NCI-H2107 (cell line): ENCODE data around the gene LRRC4C.

ENCODE experiments used
- DNase-seq: peaks from one replicate; lab custom pipeline; 2025; lab: John Stamatoyannopoulos, UW

LRRC4C gene

DNA sequence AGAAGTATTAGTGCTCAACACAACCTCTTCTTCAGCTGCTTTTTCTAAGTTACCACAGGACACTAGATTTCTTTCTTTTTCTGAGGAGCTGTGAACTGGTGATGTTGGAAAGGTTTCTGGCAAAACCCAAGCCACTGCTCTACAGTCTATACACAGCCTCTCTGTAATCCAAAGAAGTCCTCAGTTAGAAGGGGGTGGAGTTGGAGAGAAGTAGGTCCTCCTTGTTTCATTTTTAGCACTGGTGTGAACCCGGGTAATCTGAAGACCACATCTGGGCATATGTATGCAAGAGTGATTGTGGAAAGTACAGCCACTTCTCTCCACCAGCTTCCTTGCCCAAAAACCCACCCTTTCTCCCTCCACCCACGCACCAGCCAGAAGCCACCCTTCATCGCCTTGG lies 1168.1 kb downstream of the LRRC4C start:
- no peak for DNase-seq

DNA sequence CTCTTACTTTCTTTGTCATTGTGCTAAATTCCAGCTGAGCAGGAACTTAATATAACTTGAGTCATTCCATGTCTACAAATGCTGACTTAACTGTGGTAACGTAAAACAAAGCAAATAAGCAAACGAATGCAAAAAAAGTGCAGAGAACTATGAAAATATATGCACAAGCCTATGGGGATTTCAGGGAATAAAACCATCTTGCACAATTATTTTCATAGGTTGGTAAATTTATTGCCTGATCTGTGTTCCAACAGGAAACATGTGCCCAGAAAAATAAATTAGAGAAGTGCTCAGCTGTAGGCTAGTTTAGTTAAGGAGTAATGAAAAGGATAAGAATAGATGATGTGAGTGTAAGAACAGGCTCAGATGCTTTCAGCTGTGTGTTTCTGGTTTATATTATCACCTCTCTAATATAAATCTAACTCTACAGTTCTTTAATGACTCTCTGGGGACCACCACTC lies 1169.3 kb downstream of the LRRC4C start:
- no peak for DNase-seq

DNA sequence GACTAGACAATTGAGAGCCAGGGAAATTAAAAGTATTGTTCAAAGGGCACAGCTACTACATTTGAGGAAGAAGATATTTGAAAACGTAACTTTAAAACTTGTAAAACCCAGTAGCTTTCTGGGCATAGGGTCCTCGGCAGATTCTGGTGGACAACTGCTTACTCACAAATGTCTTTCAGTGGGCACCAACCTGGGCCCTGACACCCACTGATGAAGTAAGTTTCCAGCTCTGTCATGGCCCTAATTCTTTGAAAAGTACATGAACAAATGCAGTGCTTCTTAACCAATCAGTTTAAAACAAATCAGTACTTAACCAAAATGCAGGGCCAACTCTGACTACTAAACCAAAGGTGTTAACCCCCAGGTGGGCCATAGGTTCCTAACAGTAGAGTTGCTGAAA lies 1170.1 kb downstream of the LRRC4C start:
- DNase-seq, result no peak

DNA sequence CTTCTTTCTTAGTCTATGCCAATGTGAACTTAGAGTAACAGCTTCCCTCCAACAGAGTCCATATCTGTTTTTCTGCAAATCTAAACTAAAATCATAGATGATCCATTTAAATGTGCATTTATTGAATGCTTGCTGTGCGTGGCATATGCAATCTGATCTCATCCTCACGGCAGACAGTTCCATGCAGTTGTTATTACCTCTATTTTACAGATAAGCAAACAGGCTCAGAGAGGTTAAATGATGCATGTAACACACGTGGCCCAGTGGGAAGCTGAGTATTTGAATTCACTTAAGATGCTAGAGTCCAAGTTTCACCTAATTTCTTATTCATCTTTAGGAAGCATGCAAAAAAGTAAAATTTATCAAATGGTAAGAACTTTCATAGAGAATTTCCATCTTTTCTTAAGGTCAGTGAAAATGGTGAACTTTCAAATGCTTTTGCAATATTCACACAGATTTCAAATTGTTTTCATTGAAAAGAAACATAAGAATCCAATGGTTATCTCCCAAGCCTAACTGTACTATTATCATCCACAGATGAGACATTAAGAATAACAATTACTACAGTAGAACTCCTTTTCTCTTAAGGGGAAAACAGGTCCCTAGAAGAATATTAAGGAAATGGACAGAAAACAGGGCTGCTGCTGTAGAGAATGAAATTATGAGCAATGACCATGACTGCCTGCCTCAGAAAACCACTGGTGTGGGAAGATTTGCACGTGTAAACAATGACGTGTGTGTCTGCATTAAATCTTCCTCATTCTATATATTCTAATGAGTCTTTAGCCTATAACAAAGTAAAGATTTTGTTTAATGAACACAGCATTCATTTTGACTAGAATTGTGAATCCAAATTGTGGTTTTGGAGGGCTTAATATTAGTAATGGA lies 1171.3 kb downstream of the LRRC4C start:
- DNase-seq, result no peak

DNA sequence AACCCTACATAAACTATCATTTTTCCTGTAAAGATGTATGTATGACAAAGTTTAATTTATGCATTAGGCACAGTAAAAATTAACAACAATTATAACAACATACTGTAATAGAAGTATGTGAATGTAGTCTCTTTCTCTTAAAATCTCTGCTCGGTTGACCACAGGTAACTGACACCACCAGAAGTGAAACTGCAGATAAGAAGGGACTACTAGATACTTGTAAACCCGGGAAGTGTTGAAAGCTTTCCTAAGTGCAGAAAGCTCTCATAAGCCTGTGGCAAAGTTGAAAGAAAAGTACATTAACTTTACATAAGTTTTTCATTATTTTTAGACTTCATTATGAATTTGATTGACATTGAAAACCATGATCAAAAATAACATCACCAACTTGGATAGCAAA lies 1173.3 kb downstream of the LRRC4C start:
- DNase-seq, result no peak

DNA sequence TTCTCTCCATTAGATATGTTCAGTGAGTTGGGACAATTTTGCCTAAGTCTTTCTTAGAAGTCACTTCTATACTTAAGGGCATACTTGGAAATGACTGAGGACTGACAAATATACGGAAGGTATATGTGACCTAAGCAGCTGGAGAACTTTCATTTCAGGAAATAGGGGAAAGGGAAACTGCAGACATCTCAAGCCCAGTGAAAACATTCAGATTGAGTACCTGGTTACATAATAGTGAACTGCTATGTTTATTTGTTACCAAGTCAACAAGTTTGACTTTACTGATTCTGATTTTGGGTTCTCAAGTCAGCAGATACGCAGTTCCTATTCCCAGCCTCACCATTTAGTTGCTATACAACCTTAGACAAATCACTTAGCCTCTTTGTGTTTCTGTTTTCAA lies 1173.9 kb downstream of the LRRC4C start:
- DNase-seq, result no peak

DNA sequence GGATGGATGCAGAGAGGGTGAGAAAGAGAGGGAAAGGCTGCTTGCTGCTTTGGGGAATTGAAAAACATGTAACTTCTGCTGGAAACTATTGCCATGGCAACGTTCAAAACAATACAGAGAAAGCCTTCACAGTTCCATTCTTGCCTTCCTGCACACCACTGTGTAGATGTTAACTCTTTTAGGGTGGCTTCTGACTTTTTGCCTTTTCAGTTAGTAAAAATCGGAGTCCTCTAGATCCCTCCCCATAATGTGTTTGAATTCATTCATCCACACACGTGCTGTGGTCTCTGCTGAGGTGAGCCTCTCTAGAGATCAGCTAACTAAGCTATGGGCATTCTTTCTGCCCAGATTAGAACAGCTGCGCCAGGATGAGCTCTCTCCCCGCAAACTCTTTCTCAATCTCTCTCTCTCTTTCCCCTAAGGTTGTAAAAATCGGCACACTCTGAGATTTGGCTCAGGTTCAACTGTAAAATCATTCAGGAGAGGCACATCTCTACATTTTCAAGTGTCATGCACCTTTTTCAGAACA lies 1178.3 kb downstream of the LRRC4C start:
- DNase-seq, result no peak

DNA sequence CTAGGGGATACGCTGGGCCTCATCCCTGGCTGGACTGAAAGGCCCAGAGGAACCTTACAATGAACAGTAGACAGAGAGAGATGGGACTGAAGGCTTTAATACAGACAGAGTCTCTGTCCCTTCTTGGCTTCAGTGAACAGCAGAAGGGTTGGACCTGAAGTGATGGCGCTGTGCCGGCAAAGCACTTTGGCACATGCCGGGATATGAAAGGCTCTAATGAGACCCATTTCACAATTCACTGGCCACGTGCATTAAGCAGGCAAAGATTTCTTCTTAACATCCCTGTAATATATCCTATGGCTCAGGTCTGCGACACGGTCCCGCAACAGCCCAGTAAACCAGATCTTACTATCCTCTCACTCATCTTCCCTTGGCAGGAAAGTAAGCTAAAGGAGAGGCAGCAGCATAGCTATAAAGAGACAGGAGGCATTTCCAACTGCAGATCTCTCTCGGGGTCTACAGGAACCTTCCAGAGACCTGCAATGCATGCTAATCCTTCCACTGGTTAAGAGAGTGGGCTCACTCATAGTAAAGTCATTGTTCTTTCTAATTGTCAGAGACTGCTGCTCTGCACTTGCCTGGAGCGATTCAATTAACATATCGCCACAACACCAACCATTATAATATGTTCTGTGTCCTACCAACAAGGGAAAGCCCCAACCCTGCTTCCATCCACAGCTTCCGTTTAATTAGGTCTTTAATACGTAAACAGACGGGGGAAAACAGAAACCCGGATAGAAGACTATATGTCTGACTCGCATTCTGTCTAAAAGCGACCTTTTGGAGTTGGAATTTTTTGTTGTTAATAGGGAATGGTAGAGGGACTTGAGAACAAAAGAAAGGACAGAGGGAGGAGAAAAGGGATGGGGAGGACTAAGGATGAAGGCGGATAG lies 1179.0 kb downstream of the LRRC4C start:
- DNase-seq, result no peak

DNA sequence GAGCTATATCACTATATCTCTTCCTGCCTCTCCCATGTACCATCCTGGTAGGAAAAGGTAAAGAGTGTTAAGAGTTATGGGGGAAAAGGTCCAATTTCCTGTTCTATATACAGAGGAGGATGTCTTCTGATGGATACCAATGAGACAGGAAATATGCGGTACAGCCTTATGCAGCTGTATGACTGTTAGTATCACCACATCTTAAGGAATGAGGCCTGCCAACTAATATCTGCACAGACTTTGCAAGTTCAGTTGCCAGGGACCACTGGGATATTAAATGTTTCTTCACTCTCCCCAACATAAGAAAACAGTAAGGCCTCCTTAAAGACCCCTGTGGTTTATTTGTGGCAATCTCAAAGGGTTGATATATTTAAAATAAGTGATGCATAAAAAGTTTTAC lies 1182.5 kb downstream of the LRRC4C start:
- no peak for DNase-seq

DNA sequence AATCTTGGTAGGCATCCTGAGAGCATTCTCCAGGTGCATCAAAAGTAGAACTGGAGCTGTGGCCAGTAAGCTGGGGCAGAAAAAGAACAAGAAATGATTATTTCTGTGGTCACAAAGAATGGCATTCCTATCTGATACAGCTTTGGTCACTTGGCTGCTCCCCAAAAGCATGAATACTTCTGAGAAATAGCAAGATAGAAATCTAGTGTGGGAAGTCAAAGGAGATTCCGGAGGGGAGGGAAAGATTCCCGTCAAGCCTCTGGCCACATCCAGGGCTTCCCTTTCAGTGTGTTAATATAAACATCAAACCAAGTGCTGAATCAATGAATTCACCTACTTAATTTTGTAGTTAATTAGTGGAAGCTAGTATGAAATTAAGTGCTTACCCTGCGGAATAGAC lies 1185.4 kb downstream of the LRRC4C start:
- DNase-seq, result no peak

DNA sequence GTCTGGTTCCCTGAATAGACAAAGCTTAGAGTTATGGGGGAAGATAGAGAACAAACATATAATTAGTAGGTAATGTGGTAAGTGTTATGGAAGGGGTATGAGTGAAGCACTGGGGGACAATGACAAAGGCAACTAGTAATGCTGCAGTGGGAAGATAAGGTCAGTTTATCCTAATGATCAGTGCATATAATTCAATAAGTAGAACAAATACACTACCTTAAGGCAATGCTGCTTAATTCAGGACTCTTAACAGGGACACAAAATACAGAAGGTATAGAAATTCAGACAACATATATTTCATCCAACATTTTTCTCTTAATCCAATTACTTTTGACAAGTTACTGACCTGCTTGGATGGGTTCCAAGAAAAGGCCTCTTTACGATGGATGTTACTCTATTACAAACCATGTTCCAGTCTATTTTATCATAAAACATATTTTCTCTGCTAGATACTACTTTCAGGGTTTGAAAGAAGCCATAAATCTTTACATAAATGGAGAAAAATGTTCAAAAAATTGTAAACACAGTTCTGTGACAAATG lies 1186.2 kb downstream of the LRRC4C start:
- DNase-seq, result no peak

DNA sequence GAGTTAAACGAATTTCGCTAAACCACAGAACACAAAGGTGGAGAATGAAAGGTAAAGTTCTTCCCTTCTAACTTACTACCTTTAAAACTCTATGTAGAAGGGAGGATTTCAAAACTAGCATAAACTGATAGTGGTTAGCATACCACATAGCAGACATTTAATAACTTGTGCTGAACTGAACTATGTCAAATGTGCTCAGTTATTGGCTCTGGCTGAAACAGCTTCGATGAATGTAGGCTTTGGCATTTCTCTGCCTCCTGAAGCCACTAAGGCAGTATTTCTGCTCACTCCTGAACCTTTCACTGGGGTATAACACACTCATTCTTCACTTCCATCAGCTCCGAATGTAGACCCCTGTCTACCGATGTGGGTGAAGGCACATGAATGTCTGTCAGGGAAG lies 1188.1 kb downstream of the LRRC4C start:
- DNase-seq, result no peak

DNA sequence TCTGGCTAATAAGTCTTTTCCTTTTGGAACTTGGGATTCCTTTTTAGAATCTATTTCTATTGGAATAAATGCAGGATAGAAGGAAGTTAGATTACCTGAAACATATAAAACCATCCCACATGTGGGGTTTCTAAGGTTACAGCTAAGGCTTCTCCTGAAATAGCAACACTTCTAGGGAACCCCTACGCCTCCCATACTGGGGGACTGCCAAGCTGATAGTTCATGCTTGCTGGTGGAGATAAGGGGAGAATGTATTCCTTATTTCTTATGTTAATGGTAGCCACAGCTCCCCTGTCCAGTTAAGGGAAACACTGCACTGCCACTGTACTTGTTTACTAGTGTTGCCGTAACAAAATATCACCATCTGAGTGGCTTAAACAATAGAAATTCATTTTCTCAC lies 1189.6 kb downstream of the LRRC4C start:
- DNase-seq, result no peak

DNA sequence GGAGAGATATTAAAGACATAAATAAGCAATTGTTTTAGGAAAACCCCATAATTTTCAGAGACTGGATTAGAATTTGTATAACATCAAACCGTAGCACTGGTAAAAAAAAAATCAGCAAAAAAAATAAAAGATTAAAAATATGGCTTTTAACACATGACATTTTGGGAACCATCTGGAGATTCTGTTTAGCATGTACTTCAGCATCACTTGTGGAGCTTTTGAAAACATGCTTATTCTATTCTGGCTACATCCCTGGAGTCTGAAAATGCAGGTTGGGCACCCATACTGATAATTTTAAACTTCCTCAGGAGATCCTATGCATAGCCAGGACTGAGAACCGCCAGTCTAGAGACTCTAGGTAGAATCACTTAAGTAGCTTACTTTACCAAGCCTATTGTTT lies 1190.9 kb downstream of the LRRC4C start:
- DNase-seq, result no peak

DNA sequence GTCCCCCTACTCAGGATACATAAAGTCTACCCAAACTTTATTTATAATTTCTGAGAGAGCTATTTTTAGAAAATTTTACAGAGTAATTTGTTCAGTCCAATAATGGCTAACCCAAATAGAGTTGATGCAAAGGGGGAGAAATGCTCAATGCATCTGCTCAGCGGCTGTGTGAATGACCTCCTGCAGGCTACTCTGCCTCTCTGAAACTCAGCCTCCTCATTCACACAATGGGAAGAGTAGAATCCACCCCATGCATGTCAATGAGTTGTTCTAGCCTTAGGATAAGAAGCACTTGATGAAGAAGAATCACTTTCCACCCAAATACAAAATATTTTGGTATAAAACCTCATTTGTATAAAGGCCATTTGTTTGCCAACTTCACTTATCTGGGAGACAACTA lies 1204.0 kb downstream of the LRRC4C start:
- no peak for DNase-seq

DNA sequence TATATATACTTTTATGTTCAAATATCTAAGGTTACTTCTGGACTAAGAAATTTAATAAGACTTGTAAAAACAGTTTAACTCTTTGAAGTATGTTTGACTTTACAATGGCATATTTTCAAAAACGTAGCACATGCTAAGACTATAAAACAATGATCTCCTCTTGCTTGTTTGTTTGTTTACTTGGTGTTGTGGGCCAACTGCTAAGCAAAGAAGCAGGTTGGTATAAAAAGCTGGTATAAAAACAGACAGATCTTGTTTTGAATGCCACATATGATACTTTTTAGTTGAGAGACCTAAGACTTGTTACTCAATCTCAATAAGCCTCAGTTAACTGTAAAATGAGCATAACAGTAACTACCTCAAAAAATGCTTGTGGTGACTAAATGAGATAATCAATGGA lies 1206.3 kb downstream of the LRRC4C start:
- no peak for DNase-seq

DNA sequence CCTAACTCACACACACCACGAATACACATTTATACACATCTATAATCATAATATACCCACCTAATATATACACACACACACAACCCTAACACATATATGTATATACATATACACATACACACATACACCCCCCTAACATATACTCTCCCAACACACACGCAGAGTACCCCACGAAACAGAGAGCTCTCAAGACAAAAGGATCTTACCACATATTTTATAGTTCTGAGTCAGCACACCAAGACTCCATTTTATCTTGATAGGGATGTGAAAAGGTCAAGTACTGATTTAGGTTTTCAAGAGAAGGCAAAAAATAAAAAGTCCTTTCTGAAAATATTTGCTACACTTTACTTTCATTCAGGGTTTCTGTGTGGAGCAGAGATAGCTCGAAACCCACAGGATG lies 1207.2 kb downstream of the LRRC4C start:
- no peak for DNase-seq

DNA sequence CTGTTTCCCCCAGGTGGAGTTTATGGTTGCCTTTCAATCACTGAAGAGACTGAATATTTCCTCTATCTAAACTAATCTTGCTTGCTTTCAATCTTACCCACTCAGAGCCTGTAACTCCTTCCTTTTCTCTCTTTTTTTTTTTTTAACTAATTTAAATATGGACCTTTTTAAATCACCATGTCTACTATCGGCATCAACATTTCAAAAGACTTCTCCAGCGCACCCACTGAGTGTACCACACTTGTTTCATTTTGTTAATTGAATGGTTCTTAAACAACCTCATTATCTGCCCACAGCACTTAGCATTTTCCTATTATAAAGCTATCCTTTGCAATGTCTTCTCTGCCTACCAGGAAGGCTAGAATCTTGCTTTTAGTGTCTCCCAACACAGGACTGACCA lies 1212.5 kb downstream of the LRRC4C start:
- DNase-seq, result no peak

DNA sequence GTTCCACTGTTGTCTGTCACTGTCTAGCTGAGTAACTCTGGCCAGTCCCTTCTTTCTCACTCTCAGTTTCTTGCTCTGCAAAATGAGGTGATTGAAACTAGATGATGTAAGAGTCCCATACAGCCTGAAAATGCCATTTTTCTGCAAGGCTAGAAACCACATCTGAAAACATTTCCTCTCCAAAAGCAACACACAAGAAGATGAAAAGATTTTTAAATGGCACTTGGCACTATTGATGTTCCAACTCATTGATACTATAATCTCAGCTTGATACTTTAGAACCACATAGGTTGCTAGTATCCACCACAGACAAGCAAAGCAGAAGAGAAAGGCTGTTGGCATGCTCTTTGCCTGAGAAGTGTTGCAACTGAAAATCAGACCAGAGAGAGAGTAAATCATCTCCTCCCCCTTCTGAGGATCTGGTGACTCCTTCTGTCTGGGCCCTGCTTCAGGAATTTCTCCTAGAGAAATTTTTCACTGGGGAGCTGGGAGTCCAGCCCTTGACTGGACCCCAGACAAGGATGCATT lies 1217.9 kb downstream of the LRRC4C start:
- DNase-seq, result no peak

DNA sequence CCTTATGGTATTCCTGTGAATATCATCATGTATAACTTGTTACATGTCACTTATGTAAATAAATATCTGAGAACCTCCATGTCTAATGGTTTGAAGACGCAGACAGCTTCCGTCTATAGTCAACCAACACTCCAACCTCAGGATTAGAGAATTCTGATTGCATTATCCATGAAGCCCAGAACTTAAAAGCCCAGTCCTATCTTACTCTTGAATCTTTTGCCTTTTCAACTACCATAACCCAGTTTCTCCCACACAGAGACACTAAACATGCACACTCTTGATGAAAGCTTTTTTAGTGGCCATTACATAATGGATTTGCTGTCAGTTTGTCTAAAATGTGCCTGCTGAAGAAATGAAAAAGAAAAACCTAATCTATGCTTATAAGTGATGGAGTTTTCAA lies 1219.2 kb downstream of the LRRC4C start:
- no peak for DNase-seq

DNA sequence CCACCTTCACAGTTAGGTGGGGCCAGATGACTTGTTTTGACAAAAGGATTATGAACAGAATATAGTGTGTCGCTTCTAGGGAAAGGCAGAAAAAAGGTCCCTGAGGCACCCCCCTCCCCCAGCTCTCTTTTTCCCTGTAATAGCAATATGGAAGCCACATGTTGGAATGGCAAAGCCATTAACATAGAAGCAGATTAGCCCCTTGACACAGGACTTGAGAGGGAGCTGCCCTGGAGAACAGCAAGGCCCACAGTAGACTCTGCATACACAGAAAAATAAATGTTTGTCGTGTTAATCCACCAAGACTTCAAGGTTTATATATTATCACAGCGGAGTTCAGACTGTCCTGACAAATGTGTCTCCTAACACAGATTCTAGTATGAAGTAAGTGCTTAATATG lies 1222.9 kb downstream of the LRRC4C start:
- no peak for DNase-seq

DNA sequence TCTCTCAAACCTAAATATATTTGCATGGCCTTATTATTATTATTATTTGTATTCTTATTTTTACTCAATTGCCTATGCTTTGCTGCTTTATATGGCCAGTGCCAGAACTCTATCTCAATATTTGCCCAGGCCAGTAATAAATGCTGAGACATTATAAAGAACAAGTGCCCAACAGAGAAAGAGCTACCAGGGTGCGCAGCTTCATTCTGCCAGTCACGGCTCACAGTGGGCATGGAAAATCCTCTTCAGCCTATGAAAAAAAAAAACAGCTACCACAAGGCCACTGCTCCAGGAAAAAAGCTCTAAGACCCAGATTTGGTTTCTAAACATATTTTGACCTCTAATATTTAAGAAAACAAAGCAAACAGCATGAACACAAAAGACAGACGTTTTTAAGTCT lies 1223.6 kb downstream of the LRRC4C start:
- DNase-seq, result no peak
